Astrocyte (in vitro differentiated cells and primary cell): ENCODE measurements around the gene FBXO31. TPM values are rescaled to one million over a fixed set of nuclear protein-coding genes. Genes with fewer than 3 reads are reported as not detected.

Experiments
- DNase-seq: peaks from one replicate; pipeline ENCODE4 v3.0.0-alpha.2; 2010; ENCODE audit warnings: low read depth
- FAIRE-seq: peaks from 2 replicates; lab custom pipeline; 2011; peaks lifted over from hg19 to GRCh38; lab: Jason Lieb, UNC
- H2AFZ ChIP-seq: 2 replicates; pipeline ENCODE4 v1.6.0; 2012; ENCODE audit warnings: low read depth, low read length, inconsistent platforms
- H3K27ac ChIP-seq: 2 replicates; pipeline ENCODE4 v1.5.1; 2011; ENCODE audit warnings: low read depth, low read length, inconsistent platforms
- H3K27me3 ChIP-seq: 2 replicates; pipeline ENCODE4 v1.6.0; 2011; ENCODE audit warnings: low read length, inconsistent platforms; ENCODE audit not compliant: insufficient read depth
- H3K36me3 ChIP-seq: 2 replicates; pipeline ENCODE4 v1.5.1; 2011; ENCODE audit warnings: low read length, inconsistent platforms; ENCODE audit not compliant: insufficient read depth
- H3K4me1 ChIP-seq: 2 replicates; pipeline ENCODE4 v1.5.1; 2011; ENCODE audit warnings: low read length, inconsistent platforms; ENCODE audit not compliant: insufficient read depth
- H3K4me2 ChIP-seq: 2 replicates; pipeline ENCODE4 v1.6.0; 2012; ENCODE audit warnings: low read length, inconsistent platforms
- H3K4me3 ChIP-seq: 2 replicates; pipeline ENCODE4 v1.5.1; 2011; ENCODE audit warnings: low read depth, mild to moderate bottlenecking, low read length, inconsistent platforms; ENCODE audit not compliant: insufficient read depth
- H3K79me2 ChIP-seq: 2 replicates; pipeline ENCODE4 v1.6.0; 2012; ENCODE audit warnings: mild to moderate bottlenecking, low read length, inconsistent platforms; ENCODE audit not compliant: insufficient read depth
- H3K9ac ChIP-seq: 2 replicates; pipeline ENCODE4 v1.6.0; 2012; ENCODE audit warnings: mild to moderate bottlenecking, low read length, inconsistent platforms
- H3K9me3 ChIP-seq: 2 replicates; pipeline ENCODE4 v1.5.1; 2012; ENCODE audit warnings: low read depth, mild to moderate bottlenecking, low read length, inconsistent platforms; ENCODE audit not compliant: insufficient read depth
- H4K20me1 ChIP-seq: 2 replicates; pipeline ENCODE4 v1.6.0; 2012; ENCODE audit warnings: low read length, inconsistent platforms; ENCODE audit not compliant: insufficient read depth
- H3K27ac Mint-ChIP-seq: one replicate; pipeline ENCODE4 v1.8.0; 2021; ENCODE audit warnings: mild to moderate bottlenecking, mixed read lengths; ENCODE audit not compliant: unreplicated experiment
- H3K27me3 Mint-ChIP-seq: one replicate; pipeline ENCODE4 v1.8.0; 2021; ENCODE audit warnings: low read depth, mixed read lengths; ENCODE audit not compliant: unreplicated experiment
- H3K36me3 Mint-ChIP-seq: one replicate; pipeline ENCODE4 v1.8.0; 2021; ENCODE audit warnings: low read depth, mixed read lengths; ENCODE audit not compliant: unreplicated experiment
- H3K4me1 Mint-ChIP-seq: one replicate; pipeline ENCODE4 v1.8.0; 2021; ENCODE audit warnings: low read depth, mixed read lengths; ENCODE audit not compliant: unreplicated experiment
- H3K4me3 Mint-ChIP-seq: one replicate; pipeline ENCODE4 v1.8.0; 2021; ENCODE audit warnings: mild to moderate bottlenecking, moderate library complexity, mixed read lengths; ENCODE audit not compliant: unreplicated experiment
- H3K9me3 Mint-ChIP-seq: one replicate; pipeline ENCODE4 v1.8.0; 2021; ENCODE audit warnings: mild to moderate bottlenecking, mixed read lengths; ENCODE audit not compliant: unreplicated experiment
- CTCF ChIP-seq: IDR thresholded peaks from 2 replicates; pipeline ENCODE4 v1.5.1; 2011; ENCODE audit warnings: low read depth, mild to moderate bottlenecking, inconsistent platforms, low read length, moderate library complexity; ENCODE audit not compliant: insufficient read depth
- EZH2 ChIP-seq: IDR thresholded peaks from 2 replicates; pipeline ENCODE4 v1.6.1; 2012; ENCODE audit warnings: mild to moderate bottlenecking, low read length, inconsistent platforms; ENCODE audit not compliant: insufficient read depth
- total RNA-seq: library from RNA; stranded (reverse); gene quantifications from 2 replicates; pipeline ENCODE4 v1.2.1, GENCODE V29; 2021

The FBXO31 gene
- total RNA-seq, 1 donor from 2014 or later: 34.9 TPM

GRCh38 chr16:87319011-87319410, 64.6 kb downstream of the FBXO31 start:
- peak overlapping the region; percentile 93 for H3K4me3 Mint-ChIP-seq
- Histone ChIP-seq H3K79me2 (peaks cover 20% of the 10 kb centered on the region), H3K4me1 (peaks cover 7% of the 10 kb centered on the region), H2AFZ (no peak overlapping the region), H3K27ac (no peak overlapping the region), H3K9ac (no peak overlapping the region), H4K20me1 (peaks cover under 1% of the 10 kb centered on the region), H3K9me3 (no peaks in the 10 kb centered on the region), H3K27me3 (no peaks in the 10 kb centered on the region), H3K4me3 (no peak overlapping the region), H3K36me3 (no peaks in the 10 kb centered on the region), H3K4me2 (peak overlapping the region; percentile 90)
- no peak for TF ChIP-seq EZH2
- TF ChIP-seq CTCF: no peak
- FAIRE-seq (no peak), DNase-seq (no peak)
- H3K4me1 Mint-ChIP-seq: peaks cover 3% of the 10 kb centered on the region
- H3K9me3 Mint-ChIP-seq: no peaks in the 10 kb centered on the region
- H3K27ac Mint-ChIP-seq: no peak overlapping the region
- H3K36me3 Mint-ChIP-seq: peaks cover 5% of the 10 kb centered on the region
- H3K27me3 Mint-ChIP-seq: no peaks in the 10 kb centered on the region

- Histone ChIP-seq H3K36me3 (no peaks in the 10 kb centered on the region), H2AFZ (peak overlapping the region; percentile 93), H3K4me2 (peak overlapping the region; percentile 90), H3K4me1 (peaks cover 7% of the 10 kb centered on the region), H3K9ac (peak overlapping the region; percentile 98), H3K9me3 (no peaks in the 10 kb centered on the region), H3K79me2 (peaks cover 20% of the 10 kb centered on the region), H3K27me3 (no peaks in the 10 kb centered on the region), H3K27ac (peak overlapping the region; percentile 94), H3K4me3 (peak overlapping the region; percentile 87), H4K20me1 (no peaks in the 10 kb centered on the region)
- Mint-ChIP-seq H3K4me3 (peak overlapping the region; percentile 93), H3K9me3 (no peaks in the 10 kb centered on the region), H3K27me3 (no peaks in the 10 kb centered on the region), H3K4me1 (peaks cover 3% of the 10 kb centered on the region), H3K36me3 (peaks cover 2% of the 10 kb centered on the region), H3K27ac (peak overlapping the region; percentile 88)
- no peak for TF ChIP-seq CTCF
- no peak for TF ChIP-seq EZH2
- DNase-seq (peak; percentile 51), FAIRE-seq (no peak)
Observed at GRCh38 chr16:87317750-87318644, 65.6 kb downstream of the FBXO31 start.
